Measurements from ENCODE around the gene ASB2. TPM values are rescaled to one million over a fixed set of nuclear protein-coding genes. Genes with fewer than 3 reads are reported as not detected.

The ASB2 gene
- total and polyA plus RNA-seq, 2 of the 8 experiments (the other 6 are each of a cell fraction or from before 2014, with no cell fraction given) = 1.0 to 2.1 TPM

DNA sequence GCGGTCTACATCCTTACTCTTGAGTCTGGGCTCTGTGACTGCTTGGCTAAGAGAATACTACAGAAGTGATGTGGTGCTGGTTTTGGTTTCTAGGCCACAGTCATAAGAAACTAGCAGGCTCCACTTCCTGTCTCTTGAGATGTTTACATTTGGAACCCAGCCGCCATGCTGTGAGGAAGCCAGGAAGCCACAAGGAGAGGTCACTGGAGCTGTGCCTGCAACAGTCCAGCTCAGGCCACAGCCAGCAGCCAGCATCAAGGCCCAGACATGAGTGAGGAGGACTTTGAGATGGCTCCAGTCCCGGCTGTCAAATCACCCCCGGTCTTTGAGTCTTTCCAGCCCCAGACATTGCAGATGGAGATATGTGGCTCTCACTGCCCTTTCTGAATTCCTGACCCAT, 62.1 kb downstream of the ASB2 start:
- no peak for FAIRE-seq
- CTCF ChIA-PET (ENCODE audit: partially characterized antibody) = interaction anchor here (1.7 to 3.3 kb wide), 4 partner anchors 8 to 17 kb away, joined by 7 to 17 read pairs (median 10); no protein-coding TSS in a partner anchor
- H3K23me2 ChIP-seq (ENCODE audit: low read depth, low read length) = no peaks in the 10 kb centered on the region

More for the DNA sequence above, 62.1 kb downstream of the ASB2 start:
- Histone ChIP-seq H2AK5ac (ENCODE audit: low read depth, low read length) (no peak overlapping the region), H3K9ac (replicated peaks in 1 of 4; ENCODE audit: extremely low read depth in 1 of 4, low read depth in 3 of 4, low read length in 3 of 4) (no peak overlapping the region), H4K8ac (ENCODE audit: extremely low read depth, insufficient read depth, low read length) (no peak overlapping the region), H3K27me3 (replicated peaks in 1 of 4; ENCODE audit: control insufficient read depth in 3 of 4, extremely low read depth in 1 of 4, insufficient read depth in 3 of 4, low read length in 3 of 4) (no peaks in the 10 kb centered on the region), H3K56ac (replicated peaks; ENCODE audit: insufficient read length, low read depth, low read length) (no peak overlapping the region), H3K4me1 (replicated peaks in 1 of 4; ENCODE audit: control insufficient read depth in 3 of 4, insufficient read depth in 4 of 4, low read length in 3 of 4) (no peaks in the 10 kb centered on the region), H3K4me3 (ENCODE audit: extremely low read depth in 1 of 4, insufficient read depth in 2 of 4, low read depth in 3 of 4, low read length in 4 of 4) (no peak overlapping the region), H4K20me1 (replicated peaks in 1 of 2; ENCODE audit: control insufficient read depth in 1 of 2, insufficient read depth in 2 of 2, low read length in 2 of 2) (no peaks in the 10 kb centered on the region), H3K36me3 (ENCODE audit: control insufficient read depth in 2 of 4, insufficient read depth in 4 of 4, low read length in 3 of 4) (no peaks in the 10 kb centered on the region), H2AFZ (ENCODE audit: low read length) (no peak overlapping the region), H3K4ac (replicated peaks; ENCODE audit: insufficient read length, low read depth, low read length) (no peak overlapping the region), H3K9me3 (ENCODE audit: insufficient read depth in 2 of 2, low read depth in 1 of 2, low read length in 1 of 2) (no peaks in the 10 kb centered on the region), H4K5ac (ENCODE audit: insufficient read length, low read depth, low read length) (no peak overlapping the region), H3K23ac (ENCODE audit: insufficient read length) (no peak overlapping the region), H4K91ac (replicated peaks; ENCODE audit: insufficient read length, low read length) (no peak overlapping the region), H2BK12ac (ENCODE audit: low read depth, low read length) (no peak overlapping the region), H3K79me2 (ENCODE audit: control insufficient read depth in 1 of 2, insufficient read depth in 2 of 2, low read length in 2 of 2) (no peaks in the 10 kb centered on the region), H3K18ac (ENCODE audit: extremely low read depth, low read length) (no peak overlapping the region), H2BK120ac (replicated peaks; ENCODE audit: low read depth, low read length) (no peak overlapping the region), H3K79me1 (ENCODE audit: low read depth, low read length) (no peaks in the 10 kb centered on the region), H2BK20ac (ENCODE audit: low read length) (no peak overlapping the region), H2BK15ac (ENCODE audit: low read length) (no peak overlapping the region), H3K4me2 (ENCODE audit: insufficient read depth in 1 of 2, low read depth in 2 of 2, low read length in 2 of 2) (no peak overlapping the region), H3K14ac (ENCODE audit: insufficient read length) (no peak overlapping the region), H3K27ac (ENCODE audit: low read depth, low read length) (no peak overlapping the region), H2BK5ac (ENCODE audit: low read depth, low read length) (no peak overlapping the region)
- POLR2A ChIA-PET (ENCODE audit: partially characterized antibody) = no interaction called here
- 88% methylated on average over 4 of the region's 4 CpGs; no CpG with 5 or more reads in 1 of the 2 experiments for WGBS, 2 experiments (ENCODE audit: extremely low coverage in 1 of 2, insufficient coverage in 1 of 2, insufficient read length in 1 of 2, insufficient replicate concordance in 2 of 2, low coverage in 1 of 2, low lambda C conversion rate in 2 of 2, missing lambda C conversion rate in 1 of 2)
- DNase-seq (ENCODE audit: low read depth in 1 of 2, low spot score in 2 of 2) = no peak
